Measurements from ENCODE around the gene SLC25A10.

Gene SLC25A10

DNA sequence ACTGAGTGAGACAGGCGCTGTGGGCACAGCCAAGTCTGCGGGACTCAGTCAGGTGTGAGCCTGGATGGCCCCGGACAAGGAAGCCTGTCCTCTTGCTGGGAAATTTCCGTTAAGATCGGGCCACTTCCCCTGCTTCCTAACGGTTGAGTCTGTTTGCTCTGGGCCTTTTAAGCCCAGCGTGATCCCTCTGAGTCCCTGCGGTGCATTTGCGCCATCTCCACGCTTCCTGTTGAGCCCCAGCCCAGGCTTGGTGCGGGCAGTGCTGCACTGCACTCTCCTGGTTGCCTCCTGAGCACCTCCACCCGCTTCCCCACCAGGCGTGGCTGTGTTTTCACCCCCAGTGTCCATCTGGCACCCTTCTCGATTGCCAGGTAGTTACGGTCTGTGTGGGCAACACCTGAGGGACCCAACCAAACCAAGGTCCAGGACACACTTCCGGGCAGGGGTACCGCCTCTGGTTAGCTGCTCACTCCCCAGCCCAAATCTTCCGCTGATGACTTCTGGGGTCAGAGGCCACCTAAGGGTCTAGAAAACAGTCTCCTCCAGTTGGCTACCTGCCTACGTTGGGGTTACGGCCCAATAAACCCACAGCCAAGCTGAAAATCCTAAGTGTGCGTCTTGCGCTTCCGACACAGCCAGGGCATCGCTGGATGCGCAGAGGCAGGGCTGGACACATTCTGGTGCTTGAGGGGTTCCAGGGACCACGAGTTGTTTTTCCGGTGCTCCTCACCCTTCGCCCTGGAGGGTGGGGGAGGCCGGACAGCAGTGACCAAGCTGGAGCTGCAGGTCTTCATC, 1.4 kb upstream of the SLC25A10 start:
- TF ChIP-seq FOXP2 (optimal IDR thresholded peaks at IDR 0.05; ENCODE audit: borderline replicate concordance, extremely low read depth, extremely low read length, insufficient read depth) (no peak), TAF1 (IDR thresholded peaks at IDR 0.05; ENCODE audit: borderline replicate concordance, insufficient read depth, low read length) (no peak), SIN3A (IDR thresholded peaks at IDR 0.05; ENCODE audit: borderline replicate concordance, insufficient read depth, low read length) (0 out of 2 replicates have a peak, but pooled peaks have one; percentile 17), POLR2AphosphoS5 (IDR thresholded peaks at IDR 0.05; ENCODE audit: low read depth, low read length) (peak; percentile 57; the same call in 1 of the 2 replicates)
- TF ChIP-seq, protein P1, sequence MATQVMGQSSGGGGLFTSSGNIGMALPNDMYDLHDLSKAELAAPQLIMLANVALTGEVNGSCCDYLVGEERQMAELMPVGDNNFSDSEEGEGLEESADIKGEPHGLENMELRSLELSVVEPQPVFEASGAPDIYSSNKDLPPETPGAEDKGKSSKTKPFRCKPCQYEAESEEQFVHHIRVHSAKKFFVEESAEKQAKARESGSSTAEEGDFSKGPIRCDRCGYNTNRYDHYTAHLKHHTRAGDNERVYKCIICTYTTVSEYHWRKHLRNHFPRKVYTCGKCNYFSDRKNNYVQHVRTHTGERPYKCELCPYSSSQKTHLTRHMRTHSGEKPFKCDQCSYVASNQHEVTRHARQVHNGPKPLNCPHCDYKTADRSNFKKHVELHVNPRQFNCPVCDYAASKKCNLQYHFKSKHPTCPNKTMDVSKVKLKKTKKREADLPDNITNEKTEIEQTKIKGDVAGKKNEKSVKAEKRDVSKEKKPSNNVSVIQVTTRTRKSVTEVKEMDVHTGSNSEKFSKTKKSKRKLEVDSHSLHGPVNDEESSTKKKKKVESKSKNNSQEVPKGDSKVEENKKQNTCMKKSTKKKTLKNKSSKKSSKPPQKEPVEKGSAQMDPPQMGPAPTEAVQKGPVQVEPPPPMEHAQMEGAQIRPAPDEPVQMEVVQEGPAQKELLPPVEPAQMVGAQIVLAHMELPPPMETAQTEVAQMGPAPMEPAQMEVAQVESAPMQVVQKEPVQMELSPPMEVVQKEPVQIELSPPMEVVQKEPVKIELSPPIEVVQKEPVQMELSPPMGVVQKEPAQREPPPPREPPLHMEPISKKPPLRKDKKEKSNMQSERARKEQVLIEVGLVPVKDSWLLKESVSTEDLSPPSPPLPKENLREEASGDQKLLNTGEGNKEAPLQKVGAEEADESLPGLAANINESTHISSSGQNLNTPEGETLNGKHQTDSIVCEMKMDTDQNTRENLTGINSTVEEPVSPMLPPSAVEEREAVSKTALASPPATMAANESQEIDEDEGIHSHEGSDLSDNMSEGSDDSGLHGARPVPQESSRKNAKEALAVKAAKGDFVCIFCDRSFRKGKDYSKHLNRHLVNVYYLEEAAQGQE (IDR thresholded peaks at IDR 0.05; ENCODE audit: insufficient read depth in 1 of 2, low read depth in 2 of 2, low read length in 2 of 2): 0 out of 4 replicates have a peak, but pooled peaks of 1 of the 2 experiments have one; percentile 13

DNA sequence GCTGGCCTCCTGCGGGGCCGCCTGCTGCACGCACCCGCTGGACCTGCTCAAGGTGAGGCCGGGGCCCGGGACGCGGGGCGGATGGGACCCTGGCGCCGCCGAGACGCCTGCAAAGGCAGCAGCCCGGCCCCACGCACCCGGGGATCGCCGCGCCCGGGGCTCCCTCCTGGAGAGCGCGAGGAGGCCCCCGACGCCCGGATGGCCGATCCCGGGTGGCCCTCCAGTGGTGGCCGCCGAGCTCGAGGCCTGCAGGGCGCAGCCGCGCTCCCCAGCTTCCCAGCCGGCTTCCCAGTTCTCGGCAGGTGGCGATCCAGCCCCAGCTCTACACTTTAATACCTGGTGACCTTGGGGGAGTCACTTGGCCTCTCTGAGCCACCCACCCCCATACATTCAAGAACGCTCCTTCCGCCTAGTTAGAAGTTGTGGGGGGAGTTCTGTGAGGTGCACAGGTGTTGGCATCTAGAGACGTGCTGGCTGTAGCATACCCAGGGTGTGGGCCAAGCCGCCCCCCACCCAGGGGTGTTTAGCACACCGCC, 452 bp downstream of the SLC25A10 start:
- TF ChIP-seq SIN3A (IDR thresholded peaks at IDR 0.05; ENCODE audit: borderline replicate concordance, insufficient read depth, low read length): no peak
- TF ChIP-seq, protein P1 (IDR thresholded peaks at IDR 0.05; ENCODE audit: insufficient read depth in 1 of 2, low read depth in 2 of 2, low read length in 2 of 2): no peak
- no peak for TF ChIP-seq FOXP2 (optimal IDR thresholded peaks at IDR 0.05; ENCODE audit: borderline replicate concordance, extremely low read depth, extremely low read length, insufficient read depth)
- no peak for TF ChIP-seq TAF1 (IDR thresholded peaks at IDR 0.05; ENCODE audit: borderline replicate concordance, insufficient read depth, low read length)
- TF ChIP-seq POLR2AphosphoS5 (IDR thresholded peaks at IDR 0.05; ENCODE audit: low read depth, low read length): no peak

DNA sequence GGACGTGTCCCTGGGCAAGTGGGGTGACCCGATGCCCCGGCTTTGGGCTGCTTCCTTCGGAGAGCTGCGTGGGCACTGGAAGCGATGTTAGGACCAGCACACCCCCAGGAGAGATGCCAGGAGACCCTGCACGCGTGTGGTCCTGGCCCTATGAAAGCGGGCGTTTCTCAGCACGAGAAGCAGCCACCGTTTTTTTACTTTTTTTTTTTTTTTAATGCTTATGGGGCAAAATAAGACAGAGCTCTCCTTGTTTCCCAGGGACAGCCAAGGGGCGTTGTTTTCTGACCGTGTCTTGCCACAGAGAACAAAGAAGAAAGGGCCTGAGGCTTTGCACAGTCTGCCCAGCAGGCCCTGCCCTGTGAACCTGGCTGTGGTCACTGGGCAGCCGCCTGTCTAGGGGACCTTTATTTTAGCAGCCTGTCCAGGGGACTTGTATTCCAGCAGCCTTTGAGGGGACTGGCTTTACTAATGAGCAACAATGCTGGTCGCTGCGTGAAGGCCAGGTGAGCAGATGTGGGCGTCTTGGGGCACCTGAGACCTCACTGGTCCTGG, 996 bp downstream of the SLC25A10 start:
- TF ChIP-seq POLR2AphosphoS5 (IDR thresholded peaks at IDR 0.05; ENCODE audit: low read depth, low read length): no peak

DNA sequence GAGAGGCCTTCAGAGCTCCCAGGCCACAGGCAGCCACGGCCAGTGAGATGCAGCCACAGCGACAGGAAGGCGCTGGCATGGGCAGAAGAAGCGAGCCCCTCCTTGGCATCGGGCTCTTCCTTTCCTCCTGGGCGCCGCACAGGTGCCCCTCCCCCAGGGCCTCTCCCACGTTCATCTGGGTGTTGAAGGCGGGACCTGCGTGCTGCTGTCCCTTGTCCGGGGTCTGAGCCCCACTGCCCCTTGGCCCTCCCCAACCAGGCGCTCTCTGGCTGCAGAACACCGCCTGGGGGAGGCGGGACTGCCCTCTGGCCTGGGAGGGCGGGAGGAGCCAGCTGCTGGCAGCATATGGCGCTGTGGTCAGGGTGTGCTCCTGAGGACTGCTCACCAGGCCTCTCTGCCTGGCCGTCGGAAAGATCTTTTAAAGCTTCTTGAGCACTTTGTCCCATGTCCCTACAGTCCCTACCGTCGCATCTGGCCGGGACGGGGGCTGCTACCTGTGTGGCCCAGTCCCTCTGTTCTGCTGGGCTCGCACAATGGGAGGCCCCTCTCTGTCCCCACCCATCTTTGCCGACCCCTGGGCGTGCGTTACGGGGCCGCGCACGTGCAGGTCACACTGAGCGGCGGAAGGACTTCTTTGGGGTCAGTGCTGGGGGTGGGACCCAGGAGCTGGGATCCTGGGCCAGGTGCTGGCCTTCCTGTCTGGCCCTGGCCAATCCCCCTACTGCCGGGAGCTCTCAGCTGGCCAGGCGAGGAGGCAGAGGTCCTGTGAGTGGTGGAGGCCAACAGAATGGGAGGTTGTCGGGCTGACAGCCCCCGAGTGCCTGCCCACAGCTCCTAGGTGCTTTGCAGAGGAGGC, 1.7 kb downstream of the SLC25A10 start:
- TF ChIP-seq TAF1 (IDR thresholded peaks at IDR 0.05; ENCODE audit: borderline replicate concordance, insufficient read depth, low read length) (no peak), SIN3A (IDR thresholded peaks at IDR 0.05; ENCODE audit: borderline replicate concordance, insufficient read depth, low read length) (no peak), FOXP2 (optimal IDR thresholded peaks at IDR 0.05; ENCODE audit: borderline replicate concordance, extremely low read depth, extremely low read length, insufficient read depth) (no peak), POLR2AphosphoS5 (IDR thresholded peaks at IDR 0.05; ENCODE audit: low read depth, low read length) (no peak)
- TF ChIP-seq, protein P1 (IDR thresholded peaks at IDR 0.05; ENCODE audit: insufficient read depth in 1 of 2, low read depth in 2 of 2, low read length in 2 of 2): no peak

DNA sequence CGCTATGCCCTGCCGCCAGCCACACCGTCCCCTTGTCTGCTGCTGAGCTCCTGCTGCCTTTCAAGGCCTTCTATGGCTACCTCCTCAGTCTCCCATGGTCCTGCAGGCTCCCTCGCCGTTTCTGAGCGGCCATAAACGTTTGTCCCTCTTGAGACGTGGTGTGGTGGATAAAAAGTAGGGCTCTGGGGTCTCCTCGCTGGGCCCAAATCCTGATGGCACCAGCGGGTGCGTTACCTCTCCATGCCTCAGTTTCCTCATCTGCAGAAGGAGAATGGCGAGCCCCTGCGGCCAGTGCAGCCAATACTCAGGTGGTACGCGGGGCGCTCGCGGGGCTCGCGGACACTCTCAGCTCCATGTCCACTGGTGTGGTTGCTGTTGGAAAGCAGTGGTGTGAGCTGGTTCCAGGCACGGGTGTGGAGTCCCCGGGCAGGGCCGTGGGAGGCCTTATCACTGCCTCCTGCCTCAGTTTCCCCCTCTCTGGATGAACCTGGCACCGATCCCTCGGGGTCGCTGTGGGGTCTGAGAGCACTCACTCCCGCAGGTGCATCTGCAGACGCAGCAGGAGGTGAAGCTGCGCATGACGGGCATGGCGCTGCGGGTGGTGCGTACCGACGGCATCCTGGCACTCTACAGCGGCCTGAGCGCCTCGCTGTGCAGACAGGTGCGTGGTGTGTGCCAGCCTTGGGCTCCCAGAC, 2.5 kb downstream of the SLC25A10 start:
- TF ChIP-seq FOXP2 (optimal IDR thresholded peaks at IDR 0.05; ENCODE audit: borderline replicate concordance, extremely low read depth, extremely low read length, insufficient read depth) (no peak), POLR2AphosphoS5 (IDR thresholded peaks at IDR 0.05; ENCODE audit: low read depth, low read length) (no peak), TAF1 (IDR thresholded peaks at IDR 0.05; ENCODE audit: borderline replicate concordance, insufficient read depth, low read length) (no peak), SIN3A (IDR thresholded peaks at IDR 0.05; ENCODE audit: borderline replicate concordance, insufficient read depth, low read length) (no peak)
- TF ChIP-seq, protein P1 (IDR thresholded peaks at IDR 0.05; ENCODE audit: insufficient read depth in 1 of 2, low read depth in 2 of 2, low read length in 2 of 2): no peak
